Mesendoderm (in vitro differentiated cells): ENCODE measurements around the gene ZNF337.
A peak's percentile ranks its signal among the peaks of the same experiment; 100 is the strongest.
"Not testable (repeated sequence)": the region's sequence is repeated elsewhere in the genome, so short reads cannot be mapped to it uniquely, and the experiment has no call there.

ENCODE experiments used
- DNase-seq: peaks from one replicate; pipeline ENCODE4 v3.0.0; 2013
- H2AK5ac ChIP-seq: 2 replicates; pipeline ENCODE4 v1.6.1; 2013; ENCODE audit warnings: low read length, inconsistent platforms
- H2BK120ac ChIP-seq: 2 replicates; pipeline ENCODE4 v1.6.1; 2013; ENCODE audit warnings: low read depth, mild to moderate bottlenecking, low read length, moderate library complexity, mixed read lengths
- H2BK15ac ChIP-seq: replicated peaks from 2 replicates; pipeline ENCODE4 v1.6.1; 2013; ENCODE audit warnings: low read depth, mild to moderate bottlenecking, moderate library complexity
- H2BK5ac ChIP-seq: 2 replicates; pipeline ENCODE4 v1.6.1; 2013; ENCODE audit warnings: low read length, inconsistent platforms
- H3K18ac ChIP-seq: 2 replicates; pipeline ENCODE4 v1.6.1; 2013; ENCODE audit warnings: mild to moderate bottlenecking, low read length, mixed read lengths
- H3K23ac ChIP-seq: one replicate; pipeline ENCODE4 v1.6.1; 2013; ENCODE audit warnings: low read length
- H3K27ac ChIP-seq: 2 replicates; pipeline ENCODE4 v1.5.1; 2013; ENCODE audit warnings: low read depth, mild to moderate bottlenecking, inconsistent platforms, low read length, moderate library complexity
- H3K27me3 ChIP-seq: 2 replicates; pipeline ENCODE4 v1.6.1; 2013; ENCODE audit warnings: low read length, control low read depth, mild to moderate bottlenecking, inconsistent platforms; ENCODE audit not compliant: insufficient read depth, poor library complexity
- H3K36me3 ChIP-seq: 2 replicates; pipeline ENCODE4 v1.6.1; 2013; ENCODE audit warnings: low read length, inconsistent platforms; ENCODE audit not compliant: control insufficient read depth, insufficient read depth
- H3K4ac ChIP-seq: one replicate; pipeline ENCODE4 v1.6.1; 2013; ENCODE audit warnings: low read depth, mild to moderate bottlenecking, low read length, moderate library complexity
- H3K4me1 ChIP-seq: 2 replicates; pipeline ENCODE4 v1.6.1; 2013; ENCODE audit warnings: low read depth, low read length, inconsistent platforms; ENCODE audit not compliant: control insufficient read depth
- H3K4me2 ChIP-seq: 2 replicates; pipeline ENCODE4 v1.6.1; 2013; ENCODE audit warnings: low read length
- H3K4me3 ChIP-seq: 2 replicates; pipeline ENCODE4 v1.5.1; 2013; ENCODE audit warnings: mild to moderate bottlenecking, low read length
- H3K56ac ChIP-seq: one replicate; pipeline ENCODE4 v1.6.1; 2013; ENCODE audit warnings: low read length
- H3K79me1 ChIP-seq: 2 replicates; pipeline ENCODE4 v1.6.1; 2013; ENCODE audit warnings: low read length, inconsistent platforms
- H3K79me2 ChIP-seq: 2 replicates; pipeline ENCODE4 v1.6.1; 2013; ENCODE audit warnings: mild to moderate bottlenecking, low read length; ENCODE audit not compliant: control insufficient read depth, insufficient read depth
- H3K9ac ChIP-seq: 2 replicates; pipeline ENCODE4 v1.6.1; 2013; ENCODE audit warnings: low read length, inconsistent platforms
- H4K5ac ChIP-seq: one replicate; pipeline ENCODE4 v1.6.1; 2013; ENCODE audit warnings: low read length
- H4K8ac ChIP-seq: one replicate; pipeline ENCODE4 v1.6.1; 2013; ENCODE audit warnings: low read depth, mild to moderate bottlenecking, control low read depth, low read length, moderate library complexity
- WGBS: extraction: QIAGEN DNeasy Blood & Tissue Kit; methylation state at CpG from one replicate; pipeline ENCODE4 v1.1.7; 2013; ENCODE audit warnings: low lambda C conversion rate, missing lambda C conversion rate; ENCODE audit not compliant: insufficient coverage; ENCODE audit errors: extremely low coverage; 5-methylcytosine and 5-hydroxymethylcytosine counted together

Gene ZNF337

GRCh38 chr20:25704303-25704702 lies 7.7 kb upstream of the ZNF337 start:
- H3K36me3 ChIP-seq, H3K79me2 ChIP-seq, H3K27me3 ChIP-seq, H3K18ac ChIP-seq, H3K9ac ChIP-seq, H2BK15ac ChIP-seq, H3K4me1 ChIP-seq, H2BK5ac ChIP-seq, H3K4ac ChIP-seq, H4K8ac ChIP-seq, H3K4me2 ChIP-seq, H3K4me3 ChIP-seq, H2AK5ac ChIP-seq, H3K27ac ChIP-seq, H3K23ac ChIP-seq, H3K79me1 ChIP-seq, DNase-seq, H2BK120ac ChIP-seq, H4K5ac ChIP-seq, H3K56ac ChIP-seq: not testable (repeated sequence)
- WGBS, result no CpG with 5 or more reads among the region's 2 CpGs

GRCh38 chr20:25700835-25701234 lies 4.2 kb upstream of the ZNF337 start:
- not testable (repeated sequence) for H3K27me3 ChIP-seq, H2BK15ac ChIP-seq, H2AK5ac ChIP-seq, H3K56ac ChIP-seq, H3K27ac ChIP-seq, H4K5ac ChIP-seq, H3K4me1 ChIP-seq, H3K79me2 ChIP-seq, H2BK5ac ChIP-seq, H3K4ac ChIP-seq, H3K9ac ChIP-seq, H3K4me2 ChIP-seq, H3K4me3 ChIP-seq, H3K36me3 ChIP-seq, H2BK120ac ChIP-seq, H3K79me1 ChIP-seq, H4K8ac ChIP-seq, H3K18ac ChIP-seq, H3K23ac ChIP-seq, DNase-seq
- no CpG with 5 or more reads among the region's 2 CpGs for WGBS

- DNase-seq, result no peak
- Histone ChIP-seq H3K4me2 (no peak overlapping the region), H3K27me3 (no peaks in the 10 kb centered on the region), H3K9ac (no peak overlapping the region), H3K56ac (no peak overlapping the region), H4K8ac (no peak overlapping the region), H3K79me1 (peaks cover 3% of the 10 kb centered on the region), H2BK5ac (no peak overlapping the region), H3K27ac (no peak overlapping the region), H3K36me3 (no peaks in the 10 kb centered on the region), H3K4ac (no peak overlapping the region), H3K79me2 (no peaks in the 10 kb centered on the region), H2AK5ac (no peak overlapping the region), H2BK120ac (no peak overlapping the region), H4K5ac (no peak overlapping the region), H3K23ac (no peak overlapping the region), H3K4me1 (no peaks in the 10 kb centered on the region), H2BK15ac (no peak overlapping the region), H3K18ac (no peak overlapping the region), H3K4me3 (no peak overlapping the region)
- WGBS, result no CpG with 5 or more reads among the region's 1 CpG
Observed at GRCh38 chr20:25699914-25700313, 3.3 kb upstream of the ZNF337 start.

DNA sequence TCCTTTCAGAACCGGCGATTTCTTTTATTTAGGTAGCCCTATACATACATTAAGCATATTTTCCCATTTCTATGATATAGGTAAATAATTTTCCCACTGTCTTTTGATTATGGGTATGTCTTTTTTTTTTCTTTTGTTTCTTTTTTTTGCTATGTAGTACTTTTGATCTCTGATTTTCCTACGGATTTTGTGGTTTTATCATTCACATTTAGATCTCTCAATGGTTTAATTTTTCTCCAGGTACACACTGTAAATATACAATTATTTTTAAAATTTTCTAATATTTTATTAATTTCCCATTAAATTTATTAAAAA lies 436 bp upstream of the ZNF337 start:
- no CpG with 5 or more reads among the region's 3 CpGs for WGBS
- no peak overlapping the region for H3K23ac ChIP-seq
- no peak overlapping the region for H2BK120ac ChIP-seq
- H3K4me2 ChIP-seq, result peak overlapping the region; percentile 78
- H3K18ac ChIP-seq, result no peak overlapping the region
- H2BK5ac ChIP-seq, result no peak overlapping the region
- H2BK15ac ChIP-seq, result no peak overlapping the region
- peak overlapping the region; percentile 67 for H3K9ac ChIP-seq
- peak overlapping the region; percentile 85 for H3K4me3 ChIP-seq
- H3K79me2 ChIP-seq, result no peaks in the 10 kb centered on the region
- H3K79me1 ChIP-seq, result peaks cover 8% of the 10 kb centered on the region
- H4K5ac ChIP-seq, result no peak overlapping the region
- no peak overlapping the region for H2AK5ac ChIP-seq
- no peak overlapping the region for H4K8ac ChIP-seq
- no peak overlapping the region for H3K4ac ChIP-seq
- H3K27ac ChIP-seq, result no peak overlapping the region
- no peaks in the 10 kb centered on the region for H3K27me3 ChIP-seq
- no peaks in the 10 kb centered on the region for H3K36me3 ChIP-seq
- H3K4me1 ChIP-seq, result no peaks in the 10 kb centered on the region
- DNase-seq, result no peak
- peak overlapping the region; percentile 70 for H3K56ac ChIP-seq

DNA sequence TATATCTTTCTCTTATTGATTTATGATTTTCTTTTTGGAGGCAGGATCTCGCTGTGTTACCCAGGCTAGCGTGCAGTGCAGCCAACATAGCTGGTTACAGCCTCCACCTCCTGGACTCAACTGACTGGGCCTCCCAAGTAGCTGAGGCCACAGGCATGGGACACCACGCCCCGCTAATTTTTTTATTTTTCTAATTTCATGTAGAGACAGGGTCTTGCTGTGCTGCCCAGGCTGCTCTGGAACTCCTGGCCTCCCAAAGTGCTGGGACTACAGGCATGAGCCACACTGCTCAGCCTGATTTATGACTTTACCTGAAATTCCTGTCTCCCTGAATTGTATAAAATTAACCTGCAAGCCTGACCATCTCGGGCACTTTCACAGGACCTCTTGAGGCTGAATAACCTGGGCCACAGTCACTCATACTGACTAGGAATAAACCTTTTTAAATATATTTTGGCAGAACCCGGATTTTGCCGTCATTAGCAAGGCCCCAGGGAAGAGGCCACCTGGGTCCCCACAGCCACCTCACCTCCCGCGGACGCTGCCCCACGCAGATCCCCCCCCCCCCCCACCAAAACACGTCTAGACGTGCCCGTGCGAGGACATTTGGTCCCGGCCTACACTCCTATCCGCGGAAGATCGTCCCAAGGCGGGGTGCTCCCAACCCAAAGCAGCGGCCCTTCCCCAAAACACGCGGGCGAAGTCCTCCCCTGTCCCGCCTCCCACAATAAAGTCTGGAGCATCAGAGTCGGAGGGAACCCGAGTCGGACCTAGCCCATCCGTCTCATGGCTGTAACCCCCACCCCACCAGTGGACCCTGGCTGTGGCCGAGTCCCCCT lies 902 bp downstream of the ZNF337 start:
- Histone ChIP-seq H2BK120ac (no peak overlapping the region), H3K79me2 (no peaks in the 10 kb centered on the region), H2BK15ac (no peak overlapping the region), H3K23ac (peak overlapping the region; percentile 45), H2AK5ac (no peak overlapping the region), H3K36me3 (no peaks in the 10 kb centered on the region), H3K4ac (peak overlapping the region; percentile 45), H3K4me2 (peak overlapping the region; percentile 19), H3K9ac (peak overlapping the region; percentile 84), H3K4me1 (no peaks in the 10 kb centered on the region), H3K27ac (peak overlapping the region; percentile 95), H2BK5ac (no peak overlapping the region), H4K8ac (no peak overlapping the region), H3K79me1 (peaks cover 8% of the 10 kb centered on the region), H3K4me3 (peak overlapping the region; percentile 61), H3K56ac (peak overlapping the region; percentile 98), H4K5ac (no peak overlapping the region), H3K18ac (peak overlapping the region; percentile 64), H3K27me3 (no peaks in the 10 kb centered on the region)
- no peak for DNase-seq
- no CpG with 5 or more reads among the region's 30 CpGs for WGBS

- Histone ChIP-seq H2BK120ac (no peak overlapping the region), H3K9ac (no peak overlapping the region), H3K18ac (no peak overlapping the region), H3K23ac (no peak overlapping the region), H3K27me3 (no peaks in the 10 kb centered on the region), H3K79me2 (no peaks in the 10 kb centered on the region), H3K79me1 (peaks cover 8% of the 10 kb centered on the region), H4K5ac (no peak overlapping the region), H3K27ac (no peak overlapping the region), H2AK5ac (no peak overlapping the region), H2BK5ac (no peak overlapping the region), H3K4me3 (no peak overlapping the region), H4K8ac (no peak overlapping the region), H3K4ac (no peak overlapping the region), H3K56ac (no peak overlapping the region), H3K4me1 (no peaks in the 10 kb centered on the region), H2BK15ac (no peak overlapping the region), H3K36me3 (no peaks in the 10 kb centered on the region), H3K4me2 (no peak overlapping the region)
- no peak for DNase-seq
- WGBS, result no CpG with 5 or more reads among the region's 2 CpGs
Observed at GRCh38 chr20:25692499-25692898, 4.2 kb downstream of the ZNF337 start.
